Esophagus muscularis mucosa (tissue), 4 donors: ENCODE measurements around the gene LAT. TPM values are rescaled to one million over a fixed set of nuclear protein-coding genes. Genes with fewer than 3 reads are reported as not detected.
"Not testable (repeated sequence)": the region's sequence is repeated elsewhere in the genome, so short reads cannot be mapped to it uniquely, and the experiment has no call there.

ENCODE experiments used
- DNase-seq: peaks from one replicate; pipeline ENCODE4 v3.0.0-alpha.2; 2017; ENCODE audit errors: extremely low spot score
- H3K27ac ChIP-seq, 4 donors: fragments of 200-600 bp; sonication (generic); replicated peaks in 1 of 4; 1 replicate in 3 of 4; 2 replicates in 1 of 4; pipeline ENCODE4 v1.5.1; 2016 to 2019; ENCODE audit warnings: mild to moderate bottlenecking in 1 of 4
- H3K27me3 ChIP-seq, 4 donors: fragments of 200-600 bp; sonication (generic); one replicate each; pipeline versions ENCODE4 v1.5.1 to v1.6.0; 2016 to 2019
- H3K36me3 ChIP-seq, 4 donors: fragments of 200-600 bp; sonication (generic); one replicate each; pipeline ENCODE4 v1.5.1; 2016 to 2019
- H3K4me1 ChIP-seq, 4 donors: fragments of 200-600 bp; sonication (generic); one replicate each; pipeline ENCODE4 v1.5.1; 2016 to 2019
- H3K4me3 ChIP-seq, 4 donors: fragments of 200-600 bp; sonication (generic); 1 replicate in 2 of 4; 2 replicates in 2 of 4; pipeline ENCODE4 v1.5.1; 2016 to 2019; ENCODE audit warnings: mild to moderate bottlenecking in 4 of 4, moderate library complexity in 1 of 4
- H3K9me3 ChIP-seq, 4 donors: fragments of 200-600 bp; sonication (generic); 1 replicate in 3 of 4; 2 replicates in 1 of 4; pipeline ENCODE4 v1.5.1; 2016 to 2019
- EP300 ChIP-seq: sonication (generic); formaldehyde crosslinking; IDR thresholded peaks from one replicate; pipeline ENCODE4 v1.6.1; 2017; ENCODE audit warnings: antibody characterized with exemption
- POLR2A ChIP-seq: fragments of 450-650 bp; IDR thresholded peaks from one replicate; pipeline ENCODE4 v1.6.1; 2017; ENCODE audit warnings: antibody characterized with exemption, moderate library complexity, mild to moderate bottlenecking, low read depth
- POLR2AphosphoS5 ChIP-seq, 2 donors: sonication (generic); formaldehyde crosslinking; IDR thresholded peaks; one replicate each; pipeline ENCODE4 v1.6.1; 2017; ENCODE audit warnings: antibody characterized with exemption in 2 of 2
- WGBS: methylation state at CpG from one replicate; pipeline ENCODE4 v1.1.5; 2018; 5-methylcytosine and 5-hydroxymethylcytosine counted together
- intact Hi-C: fragments of 100-400 bp; cut with DNase I; formaldehyde crosslinking; loops from one replicate; pipeline ENCODE4 v1.15.1; 2023
- total RNA-seq, 4 donors: library from RNA; depleted of rRNA; stranded (reverse); fragments of >200 nt; gene quantifications; one replicate each; pipeline versions ENCODE4 v1.1.0 to v1.2.1, GENCODE V29; 2016
- TF ChIP-seq, protein P1 (sequence below), 3 experiments: fragments of 200-600 bp in 2 of 3; fragments of 450-650 bp in 1 of 3; sonication (generic) in 2 of 3; IDR thresholded peaks; one replicate each; pipeline ENCODE4 v1.5.1; 2017 to 2019; ENCODE audit warnings: antibody characterized with exemption in 3 of 3, mild to moderate bottlenecking in 2 of 3, moderate library complexity in 1 of 3

LAT gene
- total RNA-seq, 4 donors from 2014 or later: 3.1 to 6.5 (median 6.2) TPM

DNA sequence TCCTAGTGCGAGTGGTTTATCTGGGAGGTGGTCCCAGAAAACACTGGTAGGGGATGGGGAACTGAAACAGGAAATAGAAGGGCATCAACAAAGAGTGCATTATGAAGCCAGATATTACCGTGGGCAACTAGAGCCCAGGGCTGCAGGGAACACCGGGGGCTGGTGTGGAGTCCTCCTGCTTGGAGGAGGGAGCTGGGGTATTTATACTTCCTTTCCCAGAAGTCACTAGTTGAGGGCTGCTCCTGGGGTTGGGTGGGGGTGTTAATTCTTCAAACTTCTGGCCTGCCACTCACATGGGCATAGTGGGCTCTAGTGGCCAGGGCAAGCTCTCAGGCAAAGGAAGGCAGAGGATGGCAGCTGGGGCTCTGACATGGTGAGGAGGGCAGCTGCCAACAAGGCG lies 14.7 kb downstream of the LAT start:
- Histone ChIP-seq H3K4me3 (no peak overlapping the region), H3K27me3 (peaks cover 0 to 9% (median 0%) of the 10 kb centered on the region in 4 donors), H3K9me3 (no peaks in the 10 kb centered on the region), H3K27ac (no peak overlapping the region), H3K4me1 (no peaks in the 10 kb centered on the region), H3K36me3 (no peaks in the 10 kb centered on the region)
- DNase-seq: no peak
- WGBS: 66% methylated on average over 4 of the region's 4 CpGs
- intact Hi-C loops: no loop called here
- TF ChIP-seq, protein P1, sequence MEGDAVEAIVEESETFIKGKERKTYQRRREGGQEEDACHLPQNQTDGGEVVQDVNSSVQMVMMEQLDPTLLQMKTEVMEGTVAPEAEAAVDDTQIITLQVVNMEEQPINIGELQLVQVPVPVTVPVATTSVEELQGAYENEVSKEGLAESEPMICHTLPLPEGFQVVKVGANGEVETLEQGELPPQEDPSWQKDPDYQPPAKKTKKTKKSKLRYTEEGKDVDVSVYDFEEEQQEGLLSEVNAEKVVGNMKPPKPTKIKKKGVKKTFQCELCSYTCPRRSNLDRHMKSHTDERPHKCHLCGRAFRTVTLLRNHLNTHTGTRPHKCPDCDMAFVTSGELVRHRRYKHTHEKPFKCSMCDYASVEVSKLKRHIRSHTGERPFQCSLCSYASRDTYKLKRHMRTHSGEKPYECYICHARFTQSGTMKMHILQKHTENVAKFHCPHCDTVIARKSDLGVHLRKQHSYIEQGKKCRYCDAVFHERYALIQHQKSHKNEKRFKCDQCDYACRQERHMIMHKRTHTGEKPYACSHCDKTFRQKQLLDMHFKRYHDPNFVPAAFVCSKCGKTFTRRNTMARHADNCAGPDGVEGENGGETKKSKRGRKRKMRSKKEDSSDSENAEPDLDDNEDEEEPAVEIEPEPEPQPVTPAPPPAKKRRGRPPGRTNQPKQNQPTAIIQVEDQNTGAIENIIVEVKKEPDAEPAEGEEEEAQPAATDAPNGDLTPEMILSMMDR (IDR thresholded peaks at IDR 0.05): no peak
- no peak for TF ChIP-seq POLR2AphosphoS5 (IDR thresholded peaks at IDR 0.05)
- TF ChIP-seq EP300: no peak
- no peak for TF ChIP-seq POLR2A

DNA sequence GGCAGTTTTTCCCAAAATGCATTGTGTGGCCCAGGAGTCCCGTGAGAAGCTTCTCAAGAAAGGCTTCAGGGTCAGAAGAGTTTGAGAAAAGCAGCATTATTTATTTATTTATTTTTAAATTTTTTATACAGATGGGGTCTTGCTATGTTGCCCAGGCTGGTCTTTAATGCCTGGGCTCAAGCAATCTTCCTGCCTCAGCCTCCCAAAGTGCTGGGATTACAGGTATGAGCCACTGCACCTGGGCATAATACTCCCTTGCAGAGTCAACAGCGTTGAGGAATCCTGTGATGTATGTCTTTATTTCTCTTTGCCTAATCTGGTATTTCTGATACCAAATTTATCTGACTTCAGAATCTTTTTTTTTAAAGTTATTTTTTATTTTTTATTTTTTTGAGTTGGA lies 15.2 kb downstream of the LAT start:
- intact Hi-C loops: no loop called here

DNA sequence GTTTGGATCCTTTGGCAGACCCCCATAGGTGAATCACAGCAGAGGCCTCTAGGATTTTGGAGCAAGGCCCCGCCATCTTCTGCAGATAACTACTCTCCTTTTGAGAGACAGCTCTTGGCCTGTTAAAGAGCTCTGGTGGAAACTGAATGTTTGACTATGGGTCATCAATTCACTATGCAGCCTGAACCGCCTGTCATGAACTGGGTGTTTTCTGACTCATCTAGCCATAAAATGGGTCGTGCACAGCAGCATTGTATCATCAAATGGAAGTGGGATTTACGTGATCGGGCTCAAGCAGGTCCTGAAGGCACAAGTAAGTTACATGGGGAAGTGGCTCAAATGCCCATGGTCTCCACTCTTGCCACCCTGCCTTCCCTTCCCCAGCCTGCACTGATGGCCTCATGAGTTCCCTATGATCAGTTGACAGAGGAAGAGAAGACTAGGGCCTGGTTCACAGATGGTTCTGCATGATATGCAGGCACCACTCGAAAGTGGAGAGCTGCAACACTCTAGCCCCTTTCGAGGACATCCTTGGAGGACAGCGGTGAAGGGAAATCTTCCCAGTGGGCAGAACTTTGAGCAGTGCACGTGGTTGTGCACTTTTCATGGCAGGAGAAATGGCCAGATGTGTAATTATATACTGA lies 19.8 kb downstream of the LAT start:
- H3K36me3 ChIP-seq, H3K27ac ChIP-seq, intact Hi-C loops, DNase-seq, H3K4me3 ChIP-seq, H3K4me1 ChIP-seq, H3K27me3 ChIP-seq, H3K9me3 ChIP-seq: not testable (repeated sequence)
- WGBS: 72% methylated on average over 4 of the region's 9 CpGs

More for the DNA sequence above, 15.2 kb downstream of the LAT start:
- no peak for DNase-seq
- Histone ChIP-seq H3K4me3 (no peak overlapping the region), H3K27me3 (peaks cover 0 to 9% (median 0%) of the 10 kb centered on the region in 4 donors), H3K36me3 (no peaks in the 10 kb centered on the region), H3K9me3 (no peaks in the 10 kb centered on the region), H3K27ac (no peak overlapping the region), H3K4me1 (no peaks in the 10 kb centered on the region)
- no peak for TF ChIP-seq EP300
- no peak for TF ChIP-seq POLR2A
- TF ChIP-seq POLR2AphosphoS5 (IDR thresholded peaks at IDR 0.05): no peak
- TF ChIP-seq, protein P1 (IDR thresholded peaks at IDR 0.05): no peak
- 82% methylated on average over 2 of the region's 2 CpGs for WGBS

DNA sequence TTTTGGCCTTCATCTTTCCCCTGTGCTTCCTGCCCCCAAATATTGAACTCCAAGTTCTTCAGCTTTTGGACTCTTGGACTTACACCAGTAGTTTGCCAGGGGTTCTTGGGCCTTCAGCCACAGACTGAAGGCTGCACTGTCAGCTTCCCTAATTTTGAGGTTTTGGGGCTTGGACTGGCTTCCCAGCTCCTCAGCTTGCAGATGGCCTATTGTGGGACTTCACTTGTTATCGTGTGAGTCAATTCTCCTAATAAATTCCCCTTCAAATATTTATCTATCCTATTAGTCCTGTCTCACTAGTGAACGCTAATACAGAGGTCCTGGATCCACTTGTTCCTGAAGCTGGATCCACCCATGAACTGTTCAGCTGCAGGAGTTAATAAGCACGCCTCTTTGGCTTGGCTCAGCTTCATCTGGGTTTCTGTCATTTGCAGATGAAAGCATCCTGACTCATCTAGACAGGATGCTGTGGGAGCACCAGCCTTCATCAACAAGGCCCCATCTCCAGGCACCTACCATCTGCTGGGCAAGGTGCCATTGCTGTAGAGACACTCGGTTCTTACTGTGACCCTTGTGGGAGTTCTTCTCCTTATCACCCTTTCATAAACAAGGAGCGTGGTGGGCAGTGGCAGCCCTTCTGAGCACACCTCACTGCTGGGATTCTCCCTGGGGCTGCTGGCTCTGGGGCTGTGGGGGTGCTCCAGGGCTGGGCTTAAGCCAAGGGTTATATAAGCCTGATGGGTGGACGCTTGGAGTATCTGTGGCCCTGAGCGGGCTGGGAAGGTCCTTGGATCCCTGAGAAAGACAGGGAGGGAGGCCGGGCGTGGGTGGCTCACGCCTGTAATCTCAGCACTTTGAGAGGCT lies 23.1 kb downstream of the LAT start:
- Histone ChIP-seq H3K36me3 (no peaks in the 10 kb centered on the region), H3K9me3 (no peaks in the 10 kb centered on the region), H3K4me1 (no peaks in the 10 kb centered on the region), H3K27ac (no peak overlapping the region), H3K27me3 (peaks cover 0 to 6% (median 0%) of the 10 kb centered on the region in 4 donors), H3K4me3 (no peak overlapping the region)
- DNase-seq: no peak
- 56% methylated on average over 6 of the region's 10 CpGs for WGBS
- TF ChIP-seq, protein P1 (IDR thresholded peaks at IDR 0.05): no peak
- no peak for TF ChIP-seq EP300
- no peak for TF ChIP-seq POLR2A
- no peak for TF ChIP-seq POLR2AphosphoS5 (IDR thresholded peaks at IDR 0.05)
- intact Hi-C loops: no loop called here

DNA sequence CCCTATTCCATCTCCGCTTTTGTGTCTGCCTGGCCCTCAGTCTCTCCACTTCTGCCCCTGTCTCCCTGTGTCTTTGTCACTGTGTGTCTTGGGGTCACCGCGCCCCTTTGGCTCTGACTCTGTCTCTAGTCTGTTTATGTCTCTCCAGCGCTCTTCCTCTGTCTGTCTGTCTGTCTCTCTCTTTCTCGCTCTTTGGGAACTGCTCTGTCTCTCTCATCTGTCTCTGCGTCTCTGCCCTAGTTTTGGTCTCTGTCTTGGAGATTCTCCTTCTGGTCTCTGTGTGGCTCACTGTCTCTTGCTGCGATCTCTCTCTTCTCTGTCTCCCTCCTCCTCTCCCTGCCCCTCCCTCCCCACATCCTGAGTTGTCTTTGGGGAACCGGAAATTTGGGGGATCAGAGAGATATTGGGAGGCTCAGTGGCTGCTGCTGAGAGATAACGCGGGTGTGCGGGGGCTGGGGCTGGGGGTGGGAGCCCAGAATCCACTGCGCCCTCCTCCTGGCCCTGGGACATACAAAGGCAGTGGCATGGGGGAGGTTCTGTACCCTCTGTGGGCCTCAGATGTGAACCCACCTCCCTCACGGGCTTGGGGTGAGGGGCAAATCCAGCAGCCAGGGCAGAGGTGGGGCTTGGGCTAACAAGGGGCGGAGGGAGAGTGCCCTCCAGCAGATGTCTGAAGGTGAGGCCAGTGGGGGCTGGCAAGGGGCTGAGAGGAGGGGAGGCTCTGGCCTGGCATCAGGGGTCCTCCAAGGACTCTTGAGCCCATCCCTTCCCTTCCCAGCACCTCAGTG lies 24.4 kb downstream of the LAT start:
- H3K4me3 ChIP-seq: no peak overlapping the region
- no peak overlapping the region for H3K27ac ChIP-seq
- no peak for DNase-seq
- TF ChIP-seq POLR2A: no peak
- TF ChIP-seq POLR2AphosphoS5 (IDR thresholded peaks at IDR 0.05): no peak
- TF ChIP-seq, protein P1 (IDR thresholded peaks at IDR 0.05): no peak
- no peak for TF ChIP-seq EP300
- 81% methylated on average over 13 of the region's 14 CpGs for WGBS
- no peaks in the 10 kb centered on the region for H3K4me1 ChIP-seq
- no peaks in the 10 kb centered on the region for H3K9me3 ChIP-seq
- H3K27me3 ChIP-seq: peaks cover 0 to 6% (median 0%) of the 10 kb centered on the region in 4 donors
- no peaks in the 10 kb centered on the region for H3K36me3 ChIP-seq
- intact Hi-C loops: no loop called here
